HepG2 (cell line): ENCODE results near the gene ATP8B4.

Experiments used
- FOXM1 ChIP-seq: sonication (generic); formaldehyde crosslinking; IDR thresholded peaks from 2 replicates; pipeline ENCODE4 v1.5.0; 2020; ENCODE audit warnings: missing genetic modification reagents
- HNRNPUL1 ChIP-seq: fragments of 200-400 bp; formaldehyde crosslinking; IDR thresholded peaks from 2 replicates; pipeline ENCODE4 v1.6.1; 2017; ENCODE audit warnings: low read depth, mild to moderate bottlenecking, low read length, moderate library complexity
- KDM5A ChIP-seq: fragments of 200-600 bp; sonication (generic); IDR thresholded peaks from 2 replicates; pipeline ENCODE4 v1.7.0; 2018; ENCODE audit warnings: antibody characterized with exemption, mild to moderate bottlenecking, low read length, borderline replicate concordance
- KLF13 ChIP-seq: sonication (generic); formaldehyde crosslinking; IDR thresholded peaks from 2 replicates; pipeline ENCODE4 v1.4.0; 2020; ENCODE audit warnings: mild to moderate bottlenecking, missing genetic modification reagents
- POLR2A ChIP-seq, 2 experiments: IDR thresholded peaks; 2 replicates each; pipeline ENCODE4 v1.6.1; 2011; ENCODE audit warnings: low read depth in 2 of 2, low read length in 2 of 2, mild to moderate bottlenecking in 1 of 2, moderate library complexity in 1 of 2; ENCODE audit not compliant: insufficient read depth in 1 of 2
- RBFOX2 ChIP-seq: fragments of 200-400 bp; formaldehyde crosslinking; IDR thresholded peaks from 2 replicates; pipeline ENCODE4 v1.6.1; 2017; ENCODE audit warnings: low read depth, mild to moderate bottlenecking, low read length
- SPEN ChIP-seq: sonication (generic); formaldehyde crosslinking; IDR thresholded peaks from 2 replicates; pipeline ENCODE4 v1.5.1; 2020; ENCODE audit warnings: low read depth, mild to moderate bottlenecking, missing genetic modification reagents
- TBX3 ChIP-seq: fragments of 450-650 bp; IDR thresholded peaks from 2 replicates; pipeline ENCODE4 v1.6.1; 2017; ENCODE audit warnings: antibody characterized with exemption, mild to moderate bottlenecking, inconsistent platforms, borderline replicate concordance
- TF ChIP-seq, protein P1 (sequence below): sonication (generic); formaldehyde crosslinking; IDR thresholded peaks from 2 replicates; pipeline ENCODE4 v1.4.0; 2020; ENCODE audit warnings: missing genetic modification reagents
- TF ChIP-seq, protein P2 (sequence below): sonication (generic); formaldehyde crosslinking; IDR thresholded peaks from 2 replicates; pipeline ENCODE4 v1.8.0; 2022; ENCODE audit warnings: mild to moderate bottlenecking, missing genetic modification reagents; ENCODE audit not compliant: insufficient replicate concordance
- TF ChIP-seq, protein P3 (sequence below): sonication (generic); formaldehyde crosslinking; IDR thresholded peaks from 2 replicates; pipeline ENCODE4 v1.5.0; 2020; ENCODE audit warnings: mild to moderate bottlenecking, missing genetic modification reagents, moderate library complexity

DNA sequence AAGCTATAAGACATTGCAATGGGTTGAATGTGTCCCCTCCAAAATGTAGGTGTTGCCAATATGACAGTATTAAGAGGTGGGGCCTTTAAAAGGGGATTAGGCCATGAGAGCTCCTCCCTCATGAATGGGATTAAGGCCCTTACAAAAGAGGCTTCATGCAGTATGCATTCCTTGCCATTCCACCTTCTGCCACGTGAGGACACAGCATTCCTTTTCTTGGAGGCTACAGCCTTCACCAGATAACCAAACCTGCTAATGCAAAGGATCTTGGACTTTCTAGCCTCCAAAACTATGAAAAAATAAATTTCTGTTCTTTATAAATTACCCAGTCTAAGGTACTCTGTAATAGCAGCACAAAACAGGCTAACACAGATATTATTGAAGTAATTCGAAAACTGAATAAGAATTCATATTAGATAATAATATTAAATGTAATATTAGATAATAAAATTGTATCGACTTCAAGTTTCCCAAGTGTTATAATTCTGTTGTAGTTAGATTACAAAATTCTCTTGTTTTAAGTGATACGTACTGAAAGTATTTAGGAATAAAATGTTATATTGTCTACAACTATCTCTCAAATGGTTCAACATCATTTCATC is 29.4 kb upstream of the ATP8B4 start:
- TF ChIP-seq TBX3, result no peak
- TF ChIP-seq RBFOX2, result no peak
- no peak for TF ChIP-seq KLF13 (CRISPR knock-in tag)
- TF ChIP-seq HNRNPUL1, result no peak
- TF ChIP-seq, protein P1, sequence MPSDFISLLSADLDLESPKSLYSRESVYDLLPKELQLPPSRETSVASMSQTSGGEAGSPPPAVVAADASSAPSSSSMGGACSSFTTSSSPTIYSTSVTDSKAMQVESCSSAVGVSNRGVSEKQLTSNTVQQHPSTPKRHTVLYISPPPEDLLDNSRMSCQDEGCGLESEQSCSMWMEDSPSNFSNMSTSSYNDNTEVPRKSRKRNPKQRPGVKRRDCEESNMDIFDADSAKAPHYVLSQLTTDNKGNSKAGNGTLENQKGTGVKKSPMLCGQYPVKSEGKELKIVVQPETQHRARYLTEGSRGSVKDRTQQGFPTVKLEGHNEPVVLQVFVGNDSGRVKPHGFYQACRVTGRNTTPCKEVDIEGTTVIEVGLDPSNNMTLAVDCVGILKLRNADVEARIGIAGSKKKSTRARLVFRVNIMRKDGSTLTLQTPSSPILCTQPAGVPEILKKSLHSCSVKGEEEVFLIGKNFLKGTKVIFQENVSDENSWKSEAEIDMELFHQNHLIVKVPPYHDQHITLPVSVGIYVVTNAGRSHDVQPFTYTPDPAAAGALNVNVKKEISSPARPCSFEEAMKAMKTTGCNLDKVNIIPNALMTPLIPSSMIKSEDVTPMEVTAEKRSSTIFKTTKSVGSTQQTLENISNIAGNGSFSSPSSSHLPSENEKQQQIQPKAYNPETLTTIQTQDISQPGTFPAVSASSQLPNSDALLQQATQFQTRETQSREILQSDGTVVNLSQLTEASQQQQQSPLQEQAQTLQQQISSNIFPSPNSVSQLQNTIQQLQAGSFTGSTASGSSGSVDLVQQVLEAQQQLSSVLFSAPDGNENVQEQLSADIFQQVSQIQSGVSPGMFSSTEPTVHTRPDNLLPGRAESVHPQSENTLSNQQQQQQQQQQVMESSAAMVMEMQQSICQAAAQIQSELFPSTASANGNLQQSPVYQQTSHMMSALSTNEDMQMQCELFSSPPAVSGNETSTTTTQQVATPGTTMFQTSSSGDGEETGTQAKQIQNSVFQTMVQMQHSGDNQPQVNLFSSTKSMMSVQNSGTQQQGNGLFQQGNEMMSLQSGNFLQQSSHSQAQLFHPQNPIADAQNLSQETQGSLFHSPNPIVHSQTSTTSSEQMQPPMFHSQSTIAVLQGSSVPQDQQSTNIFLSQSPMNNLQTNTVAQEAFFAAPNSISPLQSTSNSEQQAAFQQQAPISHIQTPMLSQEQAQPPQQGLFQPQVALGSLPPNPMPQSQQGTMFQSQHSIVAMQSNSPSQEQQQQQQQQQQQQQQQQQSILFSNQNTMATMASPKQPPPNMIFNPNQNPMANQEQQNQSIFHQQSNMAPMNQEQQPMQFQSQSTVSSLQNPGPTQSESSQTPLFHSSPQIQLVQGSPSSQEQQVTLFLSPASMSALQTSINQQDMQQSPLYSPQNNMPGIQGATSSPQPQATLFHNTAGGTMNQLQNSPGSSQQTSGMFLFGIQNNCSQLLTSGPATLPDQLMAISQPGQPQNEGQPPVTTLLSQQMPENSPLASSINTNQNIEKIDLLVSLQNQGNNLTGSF (CRISPR knock-in tag), result no peak
- no peak for TF ChIP-seq FOXM1
- no peak for TF ChIP-seq POLR2A (IDR thresholded peaks at IDR 0.05; ENCODE audit: insufficient read depth in 1 of 2, low read depth in 2 of 2, low read length in 2 of 2)
- TF ChIP-seq, protein P2, sequence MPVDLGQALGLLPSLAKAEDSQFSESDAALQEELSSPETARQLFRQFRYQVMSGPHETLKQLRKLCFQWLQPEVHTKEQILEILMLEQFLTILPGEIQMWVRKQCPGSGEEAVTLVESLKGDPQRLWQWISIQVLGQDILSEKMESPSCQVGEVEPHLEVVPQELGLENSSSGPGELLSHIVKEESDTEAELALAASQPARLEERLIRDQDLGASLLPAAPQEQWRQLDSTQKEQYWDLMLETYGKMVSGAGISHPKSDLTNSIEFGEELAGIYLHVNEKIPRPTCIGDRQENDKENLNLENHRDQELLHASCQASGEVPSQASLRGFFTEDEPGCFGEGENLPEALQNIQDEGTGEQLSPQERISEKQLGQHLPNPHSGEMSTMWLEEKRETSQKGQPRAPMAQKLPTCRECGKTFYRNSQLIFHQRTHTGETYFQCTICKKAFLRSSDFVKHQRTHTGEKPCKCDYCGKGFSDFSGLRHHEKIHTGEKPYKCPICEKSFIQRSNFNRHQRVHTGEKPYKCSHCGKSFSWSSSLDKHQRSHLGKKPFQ (CRISPR knock-in tag), result no peak
- no peak for TF ChIP-seq KDM5A
- TF ChIP-seq, protein P3, sequence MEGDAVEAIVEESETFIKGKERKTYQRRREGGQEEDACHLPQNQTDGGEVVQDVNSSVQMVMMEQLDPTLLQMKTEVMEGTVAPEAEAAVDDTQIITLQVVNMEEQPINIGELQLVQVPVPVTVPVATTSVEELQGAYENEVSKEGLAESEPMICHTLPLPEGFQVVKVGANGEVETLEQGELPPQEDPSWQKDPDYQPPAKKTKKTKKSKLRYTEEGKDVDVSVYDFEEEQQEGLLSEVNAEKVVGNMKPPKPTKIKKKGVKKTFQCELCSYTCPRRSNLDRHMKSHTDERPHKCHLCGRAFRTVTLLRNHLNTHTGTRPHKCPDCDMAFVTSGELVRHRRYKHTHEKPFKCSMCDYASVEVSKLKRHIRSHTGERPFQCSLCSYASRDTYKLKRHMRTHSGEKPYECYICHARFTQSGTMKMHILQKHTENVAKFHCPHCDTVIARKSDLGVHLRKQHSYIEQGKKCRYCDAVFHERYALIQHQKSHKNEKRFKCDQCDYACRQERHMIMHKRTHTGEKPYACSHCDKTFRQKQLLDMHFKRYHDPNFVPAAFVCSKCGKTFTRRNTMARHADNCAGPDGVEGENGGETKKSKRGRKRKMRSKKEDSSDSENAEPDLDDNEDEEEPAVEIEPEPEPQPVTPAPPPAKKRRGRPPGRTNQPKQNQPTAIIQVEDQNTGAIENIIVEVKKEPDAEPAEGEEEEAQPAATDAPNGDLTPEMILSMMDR (CRISPR knock-in tag), result peak; percentile 80
- TF ChIP-seq SPEN (CRISPR knock-in tag), result no peak
